Epithelial cell of prostate (primary cell): ENCODE data around the gene AAGAB.
"Not testable (repeated sequence)": the region's sequence is repeated elsewhere in the genome, so short reads cannot be mapped to it uniquely, and the experiment has no call there.

Source experiments
- DNase-seq: peaks from one replicate; pipeline ENCODE4 v3.0.0-alpha.2; 2011; ENCODE audit warnings: low read depth, low spot score
- H3K27ac ChIP-seq: fragments of 450-650 bp; 2 replicates; pipeline ENCODE4 v1.5.1; 2017; ENCODE audit warnings: mild to moderate bottlenecking

AAGAB gene

GRCh38 chr15:67254238-67255175, at the start of gene AAGAB, which contains the start of gene IQCH:
TSS of gene AAGAB (minus strand) at chr15:67254661. CDS start at chr15:67254631, 30 bp downstream.
TSS of gene IQCH (plus strand) at chr15:67254786. CDS start at chr15:67254897, 111 bp downstream.
- peak; percentile 90 for DNase-seq

GRCh38 chr15:67303490-67304363, 49.3 kb upstream of the AAGAB start:
- H3K27ac ChIP-seq = no peak overlapping the region
- DNase-seq = peak; percentile 5

More at GRCh38 chr15:67254238-67255175, at the start of gene AAGAB, which contains the start of gene IQCH:
- peak within 1 kb of the TSS; percentile 96 for H3K27ac ChIP-seq

GRCh38 chr15:67300266-67301025, 46.0 kb upstream of the AAGAB start:
- H3K27ac ChIP-seq = no peak overlapping the region
- no peak for DNase-seq

- DNase-seq = no peak
These were observed 42.2 kb upstream of the AAGAB start for GRCh38 chr15:67296684-67297083.

GRCh38 chr15:67296188-67296587, 41.7 kb upstream of the AAGAB start:
- H3K27ac ChIP-seq = no peak overlapping the region
- DNase-seq = no peak

More at GRCh38 chr15:67296684-67297083, 42.2 kb upstream of the AAGAB start:
- H3K27ac ChIP-seq = no peak overlapping the region

- no peak overlapping the region for H3K27ac ChIP-seq
- no peak for DNase-seq
These were observed 35.9 kb upstream of the AAGAB start for GRCh38 chr15:67290319-67290718.

- DNase-seq, H3K27ac ChIP-seq: not testable (repeated sequence)
These were observed 31.9 kb upstream of the AAGAB start for GRCh38 chr15:67286400-67286799.

- DNase-seq, H3K27ac ChIP-seq: not testable (repeated sequence)
These were observed 31.2 kb upstream of the AAGAB start for GRCh38 chr15:67285625-67286024.

- no peak for DNase-seq
- H3K27ac ChIP-seq = no peak overlapping the region
These were observed 27.3 kb upstream of the AAGAB start for GRCh38 chr15:67281714-67282113.

- no peak for DNase-seq
- H3K27ac ChIP-seq = no peak overlapping the region
These were observed 25.8 kb upstream of the AAGAB start for GRCh38 chr15:67280217-67280616.

- no peak overlapping the region for H3K27ac ChIP-seq
- DNase-seq = no peak
These were observed 22.2 kb upstream of the AAGAB start for GRCh38 chr15:67276666-67277065.

GRCh38 chr15:67274236-67274635, 19.8 kb upstream of the AAGAB start:
- no peak for DNase-seq
- no peak overlapping the region for H3K27ac ChIP-seq

GRCh38 chr15:67267951-67268941, 13.8 kb upstream of the AAGAB start:
- no peak overlapping the region for H3K27ac ChIP-seq
- DNase-seq = no peak

- no peak for DNase-seq
- no peak overlapping the region for H3K27ac ChIP-seq
These were observed 13.0 kb upstream of the AAGAB start for GRCh38 chr15:67267440-67267839.

- H3K27ac ChIP-seq = no peak overlapping the region
- no peak for DNase-seq
These were observed 12.4 kb upstream of the AAGAB start for GRCh38 chr15:67266870-67267269.

- no peak overlapping the region for H3K27ac ChIP-seq
- no peak for DNase-seq
These were observed 5.3 kb upstream of the AAGAB start for GRCh38 chr15:67259806-67260205.

- no peak for DNase-seq
- no peak overlapping the region for H3K27ac ChIP-seq
These were observed 4.9 kb upstream of the AAGAB start for GRCh38 chr15:67259379-67259778.

- H3K27ac ChIP-seq, DNase-seq: not testable (repeated sequence)
These were observed 4.0 kb upstream of the AAGAB start for GRCh38 chr15:67258412-67258811.

- no peak for DNase-seq
These were observed 1.6 kb upstream of the AAGAB start for GRCh38 chr15:67256051-67256450.

More at GRCh38 chr15:67256051-67256450, 1.6 kb upstream of the AAGAB start:
- no peak overlapping the region for H3K27ac ChIP-seq
